HG03521 (cell line): ENCODE data around the gene THYN1.
A peak's percentile ranks its signal among the peaks of the same experiment; 100 is the strongest.
"Not testable (repeated sequence)": the region's sequence is repeated elsewhere in the genome, so short reads cannot be mapped to it uniquely, and the experiment has no call there.

Source experiments
- ATAC-seq: cut with Tn5 transposase; IDR thresholded peaks from one replicate; pipeline ENCODE4 v1.9.1; 2021; ENCODE audit warnings: mild to moderate bottlenecking, moderate library complexity; ENCODE audit not compliant: unreplicated experiment

THYN1 gene

DNA sequence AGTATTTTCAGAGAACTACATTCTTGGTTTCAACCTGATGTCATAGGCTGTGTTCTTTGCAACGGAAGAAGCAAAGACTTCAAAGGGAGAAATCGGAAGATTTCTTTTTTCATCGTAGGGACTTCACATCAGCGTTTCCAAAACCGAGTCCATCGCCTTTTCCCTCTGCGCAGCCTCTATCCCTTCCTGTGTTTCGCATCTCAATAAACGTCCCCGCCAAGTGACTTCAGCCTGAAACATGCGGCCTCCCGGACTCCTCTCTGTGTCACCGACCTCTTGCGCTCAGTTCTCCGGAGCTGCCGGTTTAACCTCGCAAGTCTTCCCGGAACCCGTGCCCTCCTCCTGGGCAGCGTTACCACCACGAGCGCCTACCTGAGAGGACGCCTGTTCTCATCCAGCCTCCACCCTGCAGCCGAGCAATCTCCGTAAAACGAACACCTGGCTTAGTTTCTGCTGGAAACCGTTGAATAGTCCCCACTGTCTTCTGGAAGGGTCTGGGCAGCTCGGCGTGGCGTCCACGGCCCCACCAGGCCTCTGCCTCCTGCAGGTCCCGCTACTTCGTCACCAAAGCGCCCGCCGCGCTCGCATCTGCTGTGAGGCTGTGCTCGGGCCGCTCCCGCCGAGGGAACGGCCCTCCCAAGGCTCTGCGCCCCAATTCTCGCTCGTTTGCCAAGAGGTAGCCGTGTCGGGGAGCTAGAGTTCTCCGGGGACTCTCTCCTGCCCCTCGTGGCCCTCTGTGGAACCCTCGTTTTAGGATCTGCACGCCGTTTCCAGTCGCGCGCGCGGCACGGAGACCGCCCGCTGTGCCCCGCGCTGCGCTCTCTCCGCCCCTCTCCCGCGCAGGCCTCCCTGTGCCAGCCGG is 22.6 kb upstream of the THYN1 start, which contains the start of gene GLB1L3:
TSS of gene GLB1L3 (plus strand) at position 846 of the 862 bp plus-strand sequence. CDS start 362 bp downstream, outside the sequence.
- peak; percentile 72 for ATAC-seq

DNA sequence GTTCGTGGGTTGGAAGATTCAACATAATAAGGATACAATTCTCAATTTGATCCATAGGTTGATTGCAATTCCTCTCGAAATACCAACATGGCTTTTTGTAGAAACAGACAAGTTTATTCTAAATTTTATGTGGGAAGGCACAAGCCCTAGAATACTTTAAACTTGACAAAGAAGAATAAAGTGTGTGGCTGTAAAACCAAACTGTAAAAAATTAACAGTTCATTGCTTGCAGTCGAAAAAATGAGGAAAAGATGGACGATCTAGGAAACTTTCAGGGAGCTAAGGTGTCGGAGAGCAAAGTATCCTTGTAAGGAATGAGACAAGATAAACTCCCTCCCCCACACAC is 22.0 kb upstream of the THYN1 start:
- ATAC-seq: no peak

GRCh38 chr11:134273317-134273712 is 20.2 kb upstream of the THYN1 start:
- ATAC-seq: no peak

- ATAC-seq: no peak
Observed at GRCh38 chr11:134272381-134273316, 19.5 kb upstream of the THYN1 start.

DNA sequence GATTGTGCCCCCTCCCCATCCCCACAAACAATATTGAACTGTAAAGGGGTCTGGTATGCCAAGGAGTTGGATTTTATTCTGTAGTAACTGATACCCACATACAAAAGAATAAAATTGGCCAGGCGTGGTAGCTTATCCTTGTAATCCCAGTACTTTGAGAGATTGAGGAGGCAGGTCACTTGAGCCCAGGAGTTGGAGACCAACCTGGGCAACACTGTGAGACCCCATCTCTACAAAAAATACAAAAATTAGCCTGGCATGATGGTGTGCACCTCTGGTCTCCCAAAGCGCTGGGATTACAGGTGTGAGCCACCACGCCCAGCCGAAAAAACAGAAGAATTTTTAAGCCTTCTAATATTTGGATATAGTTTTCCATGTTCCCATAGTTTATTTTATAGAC is 18.8 kb upstream of the THYN1 start:
- no peak for ATAC-seq

DNA sequence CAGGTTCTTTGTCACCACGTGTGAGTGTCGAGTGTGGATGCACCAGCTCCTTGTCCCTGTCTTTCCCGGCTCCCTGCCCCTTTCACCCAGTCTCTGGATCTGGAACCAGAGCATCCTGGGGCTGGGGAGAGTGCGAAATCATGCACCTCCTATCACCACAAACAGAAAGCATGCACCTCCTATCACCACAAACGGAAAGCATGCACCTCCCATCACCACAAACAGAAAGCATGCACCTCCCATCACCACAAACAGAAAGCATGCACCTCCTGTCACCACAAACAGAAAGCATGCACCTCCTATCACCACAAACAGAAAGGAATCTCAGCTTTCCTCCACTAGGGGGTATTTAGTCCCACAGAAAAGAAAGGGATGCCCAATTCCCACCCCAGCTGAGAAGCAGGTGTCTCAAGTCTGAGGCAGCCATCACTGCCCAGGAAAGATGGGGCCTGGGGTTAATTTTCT is 17.1 kb upstream of the THYN1 start:
- no peak for ATAC-seq

- no peak for ATAC-seq
Observed at GRCh38 chr11:134267966-134268365, 14.8 kb upstream of the THYN1 start.

DNA sequence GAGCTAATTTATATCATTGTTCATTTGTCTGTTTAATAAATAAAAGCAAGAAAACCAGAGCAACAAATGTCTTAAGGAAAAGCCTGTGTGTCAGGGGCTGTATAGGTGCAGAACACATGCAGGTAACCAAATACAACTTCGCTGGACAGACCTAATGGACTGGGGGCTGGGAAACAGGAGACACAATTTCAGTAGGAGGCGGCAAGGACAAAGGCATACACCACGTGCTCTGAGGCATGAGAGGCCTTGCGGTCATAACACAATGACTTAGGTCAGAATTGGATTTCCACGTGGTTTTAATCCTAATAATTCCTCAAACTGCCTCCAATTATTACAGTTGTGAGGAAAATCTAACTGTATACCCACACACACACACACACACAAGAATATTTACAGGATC is 14.3 kb upstream of the THYN1 start:
- no peak for ATAC-seq

GRCh38 chr11:134266841-134267251 is 13.7 kb upstream of the THYN1 start:
- ATAC-seq: no peak

GRCh38 chr11:134266440-134266839 is 13.3 kb upstream of the THYN1 start:
- no peak for ATAC-seq

DNA sequence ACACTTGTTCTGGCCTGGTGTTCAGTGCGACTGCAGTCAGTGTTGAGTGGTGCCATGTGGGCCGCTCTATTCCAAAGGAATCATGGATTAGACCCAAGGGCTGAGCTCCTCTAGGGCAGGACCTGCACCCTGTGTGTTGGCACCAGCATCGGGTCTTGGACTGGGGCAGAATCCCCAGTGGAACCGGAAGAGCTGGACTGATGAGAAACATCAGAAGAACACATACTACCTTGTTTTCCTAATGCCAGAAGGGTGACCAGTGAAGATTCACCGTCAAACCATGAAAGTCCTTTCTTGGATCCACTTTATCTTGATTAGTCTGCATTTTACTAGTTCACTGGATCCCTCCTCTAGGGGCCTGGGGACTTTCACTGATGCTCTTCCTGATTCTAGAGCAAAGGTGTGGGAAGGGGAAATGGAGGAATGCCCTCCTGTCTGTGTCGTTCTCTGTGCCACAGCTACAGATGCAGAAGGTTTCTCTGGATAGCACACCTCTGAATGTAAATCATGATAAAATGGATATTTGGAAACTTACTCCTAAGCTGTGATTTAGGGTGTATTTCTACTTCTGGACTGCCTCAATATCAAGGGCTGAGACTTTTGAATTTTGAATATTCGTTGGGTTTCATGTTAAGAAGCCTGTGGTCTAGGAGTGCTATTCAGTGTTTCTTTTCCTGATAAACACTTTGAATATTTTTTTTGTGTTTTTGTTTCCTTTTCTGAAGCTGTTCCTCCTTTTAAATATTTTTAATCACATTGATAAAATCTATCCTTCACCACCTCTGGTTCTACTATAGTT is 12.0 kb upstream of the THYN1 start:
- no peak for ATAC-seq

- no peak for ATAC-seq
Observed at GRCh38 chr11:134261626-134262488, 8.7 kb upstream of the THYN1 start.

GRCh38 chr11:134260983-134261382 is 7.8 kb upstream of the THYN1 start:
- ATAC-seq: no peak

DNA sequence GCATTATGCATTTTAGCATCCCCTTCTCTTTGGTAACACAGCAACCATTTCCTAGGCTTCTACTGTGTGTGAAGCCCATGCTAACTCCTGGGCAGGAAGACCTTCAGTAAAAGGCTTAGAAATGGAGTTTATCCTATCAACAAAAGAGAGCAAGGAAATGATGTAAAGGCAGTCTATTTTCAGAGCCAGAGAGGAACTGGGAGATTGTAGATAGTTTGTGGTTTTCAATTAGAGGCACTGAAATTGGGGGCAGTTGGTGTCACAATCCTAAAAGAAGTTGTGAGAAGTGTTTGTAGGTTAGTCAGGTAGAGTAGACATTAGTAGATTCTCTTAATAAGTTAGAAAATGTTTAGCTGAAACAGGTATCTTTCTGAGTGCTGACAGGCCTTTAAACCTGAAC is 7.4 kb upstream of the THYN1 start:
- no peak for ATAC-seq

- ATAC-seq: no peak
Observed at GRCh38 chr11:134258577-134258976, 5.4 kb upstream of the THYN1 start.

DNA sequence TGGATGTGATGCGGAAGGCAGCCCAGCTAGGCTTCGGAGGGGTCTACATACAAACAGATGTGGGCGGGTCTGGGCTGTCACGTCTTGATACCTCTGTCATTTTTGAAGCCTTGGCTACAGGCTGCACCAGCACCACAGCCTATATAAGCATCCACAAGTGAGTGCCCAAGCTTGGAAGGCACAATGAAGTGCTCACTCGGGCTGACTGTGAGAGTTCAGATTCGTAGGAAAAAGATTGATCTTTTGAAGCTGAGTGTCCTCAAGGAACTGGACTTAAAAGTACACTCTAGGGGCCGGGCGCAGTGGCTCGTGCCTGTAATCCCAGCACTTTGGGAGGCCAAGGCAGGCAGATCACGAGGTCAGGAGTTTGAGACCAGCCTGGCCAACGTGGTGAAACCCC is 3.9 kb upstream of the THYN1 start:
- no peak for ATAC-seq

- ATAC-seq: not testable (repeated sequence)
Observed at GRCh38 chr11:134255184-134255561, 2.0 kb upstream of the THYN1 start.

DNA sequence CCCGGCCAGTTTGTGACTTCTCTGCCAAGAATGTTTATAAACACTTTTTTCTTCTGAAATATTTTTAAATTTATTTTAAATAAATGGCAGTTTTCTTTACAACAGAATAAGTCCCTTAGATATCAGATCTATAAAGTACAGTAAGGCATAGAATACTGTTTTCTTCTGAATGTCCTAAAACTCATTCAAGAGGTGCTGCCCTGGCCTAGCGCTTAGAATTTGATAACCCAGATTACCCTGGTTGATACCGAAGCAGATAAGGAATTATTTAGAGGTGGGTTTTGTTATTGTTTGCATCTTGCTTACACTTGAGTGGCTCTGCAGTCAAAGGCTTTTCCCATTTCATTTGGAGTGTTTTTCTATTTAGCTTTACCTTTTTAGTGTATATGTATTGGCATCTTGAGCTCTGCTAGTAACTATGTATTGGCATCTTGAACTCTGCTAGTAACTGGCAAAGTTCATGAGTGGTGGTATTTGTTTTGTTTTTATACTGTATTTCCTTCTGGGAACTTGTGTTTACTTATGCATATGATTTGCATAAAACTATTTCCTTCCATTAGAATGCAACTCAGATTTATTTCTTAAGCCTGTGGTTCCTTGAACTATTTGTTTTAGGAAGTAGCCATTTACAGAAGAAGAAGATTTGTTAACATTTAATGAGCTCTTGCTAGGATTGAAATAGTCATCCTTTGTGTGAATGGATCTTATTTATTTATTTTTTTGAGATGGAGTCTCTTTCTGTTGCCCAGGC is 1.5 kb upstream of the THYN1 start:
- no peak for ATAC-seq
